ENCODE measurements around the gene MYO1H.

GRCh38 chr12:109343677-109344076, 4.0 kb upstream of the MYO1H start:
- TF ChIP-seq CTCF (IDR thresholded peaks at IDR 0.05; ENCODE audit: low read depth, low read length) = no peak
- TF ChIP-seq MYC (IDR thresholded peaks at IDR 0.05; ENCODE audit: low read depth, low read length) = no peak
- no peak for TF ChIP-seq POLR2A (IDR thresholded peaks at IDR 0.05; ENCODE audit: extremely low read depth, insufficient read length)
